Globus pallidus (tissue), 1 donor: ENCODE results near the gene OBP2B.
"Not testable (repeated sequence)": the region's sequence is repeated elsewhere in the genome, so short reads cannot be mapped to it uniquely, and the experiment has no call there.

Experiments used
- DNase-seq: peaks from one replicate; pipeline ENCODE4 v3.0.0-alpha.2; 2015; ENCODE audit warnings: low spot score

OBP2B gene

GRCh38 chr9:133221177-133221809 lies 12.2 kb upstream of the OBP2B start:
- DNase-seq, result no peak

GRCh38 chr9:133218049-133218975 lies 9.3 kb upstream of the OBP2B start:
- not testable (repeated sequence) for DNase-seq

DNA sequence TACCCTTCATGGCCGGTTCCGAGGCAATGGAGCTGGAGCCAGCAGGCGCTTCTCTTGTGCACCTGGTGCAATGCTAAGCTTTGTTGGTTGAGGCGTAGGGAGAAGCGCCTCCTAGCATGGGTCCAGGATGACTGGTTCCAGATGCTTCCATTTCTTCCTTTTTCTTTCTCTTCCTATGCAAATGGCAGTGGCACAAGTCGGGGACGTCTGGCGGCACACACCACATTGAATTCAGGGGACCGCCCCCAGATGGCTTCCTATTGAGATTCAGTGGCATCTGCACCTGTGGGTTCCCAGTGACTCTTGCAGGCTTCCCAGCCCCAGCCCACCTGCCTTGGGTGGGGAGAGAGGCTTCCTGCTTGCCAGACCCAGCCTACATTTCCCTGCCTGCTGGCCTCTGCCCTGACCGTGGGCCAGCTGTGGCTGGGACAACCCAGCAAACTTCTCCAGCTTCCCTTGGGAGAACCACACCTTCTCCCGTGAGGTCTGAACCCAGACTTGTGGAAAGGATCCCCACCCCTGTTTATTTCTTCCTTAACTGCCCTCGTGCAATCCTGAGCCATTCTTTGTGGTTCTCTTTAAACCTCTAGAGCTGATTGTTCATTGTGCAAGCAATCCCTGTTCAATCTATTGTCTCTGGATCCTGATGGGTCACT lies 8.4 kb upstream of the OBP2B start:
- DNase-seq, result not testable (repeated sequence)

GRCh38 chr9:133214276-133214675 lies 5.2 kb upstream of the OBP2B start:
- DNase-seq, result not testable (repeated sequence)

DNA sequence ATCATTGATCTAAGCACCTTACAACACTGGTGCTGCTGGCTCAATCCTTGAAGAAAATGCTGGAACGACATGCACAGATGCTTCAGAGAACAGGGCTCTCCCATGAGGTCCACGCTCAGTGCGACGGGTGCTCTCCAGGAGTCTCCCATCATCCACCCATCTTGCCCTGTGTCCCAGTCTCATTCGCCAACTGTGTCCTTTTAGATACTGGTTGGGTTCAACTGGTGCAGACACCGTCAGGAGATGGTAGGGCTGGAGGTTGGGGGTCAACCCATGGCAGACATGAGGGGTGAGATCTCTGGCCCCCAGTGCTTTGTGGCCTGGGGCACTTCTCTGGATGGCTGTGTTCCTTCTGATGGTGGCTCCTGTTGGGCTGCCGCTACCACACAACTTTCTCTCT lies 1.6 kb upstream of the OBP2B start:
- no peak for DNase-seq

DNA sequence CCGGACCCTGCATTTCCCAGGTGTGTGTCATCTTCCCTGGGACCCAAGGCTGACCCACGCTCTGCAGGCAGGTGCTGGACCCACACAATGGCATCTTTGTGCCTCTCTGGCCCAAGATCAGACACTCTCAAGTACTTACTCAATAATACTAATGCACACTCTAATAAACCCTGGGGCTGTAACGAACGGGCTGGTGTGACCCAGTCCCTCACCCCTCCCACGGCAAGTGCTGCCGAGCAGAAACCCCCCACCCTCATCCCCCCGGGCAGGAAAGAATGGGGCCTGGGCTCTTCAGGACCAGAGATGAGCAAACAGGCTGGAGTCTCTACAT lies 1.1 kb upstream of the OBP2B start:
- DNase-seq, result no peak

GRCh38 chr9:133209327-133210201 lies 514 bp upstream of the OBP2B start:
- not testable (repeated sequence) for DNase-seq

- DNase-seq, result not testable (repeated sequence)
Measured at GRCh38 chr9:133208171-133208879, 725 bp downstream of the OBP2B start.

- DNase-seq, result no peak
Measured at GRCh38 chr9:133207540-133208170, 1.4 kb downstream of the OBP2B start.

DNA sequence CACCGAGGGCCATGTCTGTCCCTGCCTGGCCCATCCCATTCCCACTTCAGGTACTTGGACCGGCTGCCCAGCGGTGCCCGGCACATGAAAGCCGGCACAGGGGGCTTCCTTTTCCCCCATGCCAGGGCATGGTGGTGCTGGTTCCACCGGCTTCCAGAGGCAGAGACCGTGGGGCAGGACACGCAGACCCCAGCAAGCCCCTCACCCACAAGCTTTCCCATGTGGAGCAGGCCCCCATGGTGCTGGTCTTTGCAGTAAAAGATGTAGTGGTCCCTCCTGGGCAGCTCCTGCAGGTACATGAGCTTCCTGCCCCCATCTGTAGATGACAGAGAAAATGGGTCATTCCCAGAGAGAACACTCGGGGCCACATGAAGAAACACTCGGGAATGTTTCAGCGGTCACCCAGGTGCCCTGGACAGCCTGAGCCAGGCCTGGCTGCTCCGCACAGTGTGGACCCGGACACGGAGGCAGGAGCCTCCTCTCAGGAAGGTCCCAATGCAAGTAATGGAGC lies 2.0 kb downstream of the OBP2B start:
- DNase-seq, result no peak

DNA sequence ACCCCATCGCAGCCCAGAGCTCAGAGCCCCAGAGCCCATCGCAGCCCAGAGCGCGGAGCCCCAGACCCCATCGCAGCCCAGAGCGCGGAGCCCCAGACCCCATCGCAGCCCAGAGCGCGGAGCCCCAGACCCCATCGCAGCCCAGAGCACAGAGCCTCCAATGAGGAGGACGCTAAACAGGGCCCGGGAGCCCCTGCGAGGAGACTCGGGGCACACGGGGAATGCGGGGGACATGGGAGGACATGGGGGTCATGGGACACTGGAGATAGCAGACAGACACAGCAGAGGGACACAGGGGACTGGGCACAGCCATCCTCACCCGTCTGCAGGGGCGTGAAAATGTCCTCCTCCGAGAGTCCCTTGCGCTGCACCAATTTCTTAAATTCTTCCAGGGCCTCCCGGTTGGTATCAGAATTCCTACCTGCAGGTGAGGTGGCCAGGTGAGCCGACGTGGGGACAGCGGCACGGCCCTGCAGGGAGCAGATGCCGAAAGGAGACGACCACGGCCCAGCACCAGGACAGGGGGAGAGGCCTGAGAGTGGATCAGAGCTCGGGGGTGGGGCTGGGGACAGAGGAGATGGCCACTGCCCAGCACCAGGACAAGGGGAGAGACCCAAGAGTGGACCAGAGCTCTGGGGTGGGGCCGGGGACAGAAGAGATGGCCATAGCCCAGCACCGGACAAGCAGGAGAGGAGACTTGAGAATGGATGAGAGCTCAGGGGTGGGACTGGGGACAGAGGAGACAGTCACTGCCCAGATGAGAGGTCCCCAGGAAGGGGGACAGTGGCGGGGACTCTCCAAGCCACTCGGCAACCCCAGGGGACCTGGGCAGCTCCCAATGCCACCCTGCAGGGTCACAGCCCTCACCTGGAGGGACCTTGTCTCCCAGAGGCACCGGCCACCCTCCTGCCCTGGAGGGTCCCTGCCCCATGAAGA lies 2.8 kb downstream of the OBP2B start:
- DNase-seq, result no peak

GRCh38 chr9:133205481-133205887 lies 3.6 kb downstream of the OBP2B start:
- DNase-seq, result not testable (repeated sequence)

GRCh38 chr9:133204993-133205336 lies 4.1 kb downstream of the OBP2B start:
- no peak for DNase-seq

DNA sequence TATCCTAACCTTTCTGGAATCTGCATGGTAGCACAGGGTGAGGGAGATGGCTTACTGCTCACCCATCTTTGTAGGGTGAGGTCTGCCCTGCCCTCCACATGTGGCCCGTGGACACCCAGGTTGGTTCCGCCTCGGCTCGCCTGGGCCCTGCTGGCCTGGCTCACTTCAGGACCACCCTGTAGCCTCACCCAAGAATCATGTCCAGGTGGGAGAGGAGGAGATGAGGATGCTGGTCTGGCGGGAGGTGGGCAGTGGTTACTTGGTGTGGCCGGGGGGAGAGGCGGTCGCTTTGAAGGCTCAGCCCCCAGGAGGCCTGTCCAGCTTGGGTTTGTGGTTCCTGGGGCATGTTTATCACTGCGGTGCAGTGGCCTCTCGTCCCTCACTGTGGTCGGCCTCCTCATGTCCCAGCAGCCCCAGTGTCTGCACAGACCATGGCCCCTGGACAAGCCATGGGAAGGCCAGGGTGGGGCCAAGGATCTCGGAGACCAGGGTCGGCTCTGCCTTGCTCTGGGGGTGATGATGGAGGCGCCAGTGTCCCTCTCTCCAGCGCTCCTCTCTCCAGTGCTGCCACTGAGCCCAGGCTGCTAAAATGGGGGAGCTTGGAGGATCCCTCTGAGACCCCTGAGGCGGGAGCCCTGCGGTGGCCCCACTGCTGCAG lies 4.6 kb downstream of the OBP2B start:
- DNase-seq, result no peak

DNA sequence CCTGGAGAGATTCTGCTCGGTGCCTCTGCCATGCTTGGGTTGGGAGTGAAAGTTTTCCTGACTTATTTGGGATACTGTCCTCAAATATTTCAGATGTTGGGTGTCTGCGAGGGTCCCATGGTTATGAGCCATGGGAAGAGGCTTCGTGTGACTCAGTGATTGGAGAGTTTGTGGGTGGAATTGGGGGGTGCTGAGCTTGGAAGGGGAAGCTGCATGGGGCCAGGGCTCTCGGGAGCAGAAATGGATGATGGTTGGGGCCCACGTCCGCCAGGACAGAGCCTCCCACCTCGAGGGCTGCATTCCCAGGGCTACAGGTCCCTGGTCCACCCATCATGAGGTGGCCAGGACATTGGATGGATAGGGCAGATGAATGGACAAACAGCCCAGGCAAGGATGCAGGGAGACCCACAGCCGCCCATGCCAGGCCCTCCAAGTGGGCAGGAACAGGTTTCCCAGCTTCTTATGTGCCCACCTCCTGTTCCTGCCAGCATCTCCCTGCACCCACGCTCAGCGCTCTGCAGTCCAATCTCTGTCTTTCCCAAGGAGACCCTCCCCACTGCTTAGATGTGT lies 5.5 kb downstream of the OBP2B start:
- DNase-seq, result no peak

DNA sequence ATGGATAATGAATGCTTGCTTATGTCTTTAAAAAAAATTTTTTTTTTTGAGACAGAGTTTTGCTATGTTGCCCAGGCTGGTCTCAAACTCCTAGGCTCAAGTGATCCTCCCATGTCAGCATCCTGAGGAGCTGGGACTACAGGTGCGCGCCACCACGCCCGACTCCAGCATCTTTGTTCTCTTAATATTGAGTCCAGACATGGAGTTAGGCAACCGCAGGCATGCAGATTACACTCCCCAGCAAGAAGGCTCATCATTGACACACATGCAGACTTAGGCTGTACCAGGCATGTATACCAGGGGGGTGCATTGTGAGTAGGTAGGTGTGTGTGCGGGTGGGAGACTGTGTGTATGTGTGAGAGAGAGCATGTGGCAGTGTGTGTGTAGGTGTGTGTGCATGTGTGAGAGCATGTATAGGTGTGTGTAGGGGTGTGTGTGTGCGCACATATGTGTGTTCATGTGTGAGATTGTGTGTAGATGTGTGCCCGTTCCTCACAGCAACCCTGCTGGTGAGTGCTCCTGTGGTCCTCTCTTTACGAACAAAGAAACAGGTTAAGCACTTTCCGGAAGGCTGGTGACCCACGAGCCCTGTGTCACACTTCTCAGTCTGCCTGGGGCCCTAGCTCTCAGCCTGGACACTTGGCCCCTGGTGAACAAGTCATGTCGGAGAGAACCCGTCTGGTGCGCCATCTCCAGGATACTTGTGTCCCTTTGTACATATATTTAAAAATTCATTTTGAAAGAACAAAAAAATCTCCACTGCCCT lies 6.2 kb downstream of the OBP2B start:
- no peak for DNase-seq

DNA sequence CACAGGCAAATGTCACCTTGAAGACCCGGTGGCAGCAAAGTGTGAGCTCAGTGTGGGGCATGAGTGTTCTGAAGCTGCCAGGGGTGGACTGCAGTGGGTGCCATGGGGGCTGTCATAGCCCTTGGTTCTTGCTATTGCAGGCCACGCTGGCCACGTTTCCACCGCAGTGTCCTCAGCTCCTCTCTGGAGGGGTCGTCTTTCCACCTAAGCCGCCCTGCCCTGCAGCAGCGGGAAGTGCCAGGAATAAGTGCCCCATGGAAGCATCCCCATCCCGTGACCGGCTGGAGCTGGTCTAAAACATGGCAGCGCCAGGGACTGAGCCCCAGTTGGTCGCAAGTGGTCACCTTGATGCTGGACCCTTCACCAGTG lies 6.9 kb downstream of the OBP2B start:
- no peak for DNase-seq
